MCF 10A (cell line): ENCODE results near the gene CCDC40. TPM values are rescaled to one million over a fixed set of nuclear protein-coding genes. Genes with fewer than 3 reads are reported as not detected.

Experiments
- BruUV-seq: library from RNA; stranded (reverse); fragments of 400-500 nt; replicated peaks from 2 replicates; lab custom pipeline; 2021; lab: Mats Ljungman, UMichigan
- CTCF ChIA-PET: fragments of 300-600 bp; sonication (Branson Sonifier 250); formaldehyde crosslinking; extraction: SDS; loops from one replicate; lab custom pipeline; 2021; ENCODE audit warnings: antibody characterized with exemption, inconsistent platforms; lab: Yijun Ruan, JAX
- POLR2A ChIA-PET: fragments of 300-600, 350-650 bp; sonication (Branson Sonifier 250); formaldehyde crosslinking; extraction: SDS; loops from one replicate; lab custom pipeline; 2020; ENCODE audit warnings: antibody characterized with exemption, inconsistent platforms; lab: Yijun Ruan, JAX
- DNase-seq: peaks from one replicate; pipeline ENCODE4 v3.0.0-alpha.2; 2018; ENCODE audit not compliant: unreplicated experiment
- H3K27ac Mint-ChIP-seq: one replicate; pipeline ENCODE4 v1.8.0; 2022; ENCODE audit warnings: mild to moderate bottlenecking, low read depth, mixed read lengths; ENCODE audit not compliant: unreplicated experiment
- H3K27me3 Mint-ChIP-seq: one replicate; pipeline ENCODE4 v1.8.0; 2022; ENCODE audit warnings: mixed read lengths; ENCODE audit not compliant: insufficient read depth, unreplicated experiment
- H3K36me3 Mint-ChIP-seq: one replicate; pipeline ENCODE4 v1.8.0; 2022; ENCODE audit warnings: mild to moderate bottlenecking, moderate library complexity, mixed read lengths; ENCODE audit not compliant: insufficient read depth, unreplicated experiment
- H3K4me1 Mint-ChIP-seq: one replicate; pipeline ENCODE4 v1.8.0; 2022; ENCODE audit warnings: mixed read lengths; ENCODE audit not compliant: insufficient read depth, unreplicated experiment
- H3K4me3 Mint-ChIP-seq: one replicate; pipeline ENCODE4 v1.8.0; 2022; ENCODE audit warnings: mild to moderate bottlenecking, moderate library complexity, mixed read lengths; ENCODE audit not compliant: unreplicated experiment
- H3K9me3 Mint-ChIP-seq: one replicate; pipeline ENCODE4 v1.8.0; 2022; ENCODE audit warnings: mixed read lengths; ENCODE audit not compliant: unreplicated experiment
- CTCF ChIP-seq: fragments of 200-600 bp; IDR thresholded peaks from one replicate; pipeline ENCODE4 v1.8.0; 2022; ENCODE audit warnings: antibody characterized with exemption, mild to moderate bottlenecking; ENCODE audit not compliant: unreplicated experiment
- intact Hi-C: fragments of 100-400 bp; cut with micrococcal nuclease; formaldehyde crosslinking; loops from 2 replicates; pipeline ENCODE4 v1.14.1; 2022
- total RNA-seq: library from RNA; stranded (reverse); gene quantifications from 2 replicates; pipeline ENCODE4 v1.2.3, GENCODE V29; 2022

The CCDC40 gene
- total RNA-seq, 1 experiment from 2014 or later: 4.1 TPM

GRCh38 chr17:80116921-80117380, 80.5 kb downstream of the CCDC40 start:
- BruUV-seq: no TSS peak
- peaks cover 13% of the 10 kb centered on the region for H3K27me3 Mint-ChIP-seq
- H3K27ac Mint-ChIP-seq: no peak overlapping the region
- peaks cover 6% of the 10 kb centered on the region for H3K36me3 Mint-ChIP-seq
- H3K4me1 Mint-ChIP-seq: no peaks in the 10 kb centered on the region
- CTCF ChIA-PET: interaction anchor here (1.1 kb wide), 1 partner anchor 11 kb away, joined by 3 read pairs; no protein-coding TSS in a partner anchor
- intact Hi-C loops: no loop called here
- DNase-seq: no peak
- H3K9me3 Mint-ChIP-seq: peaks cover 8% of the 10 kb centered on the region
- no peak overlapping the region for H3K4me3 Mint-ChIP-seq
- TF ChIP-seq CTCF: no peak
- POLR2A ChIA-PET: interaction anchor here (2.4 kb wide), 1 partner anchor 28 kb away, joined by 9 read pairs; no protein-coding TSS in a partner anchor

- DNase-seq: no peak
- intact Hi-C loops: no loop called here
- H3K9me3 Mint-ChIP-seq: peaks cover 8% of the 10 kb centered on the region
- POLR2A ChIA-PET: interaction anchor here (0.7 kb wide), 1 partner anchor 10 kb away, joined by 3 read pairs; no protein-coding TSS in a partner anchor
- BruUV-seq: no TSS peak
- CTCF ChIA-PET: interaction anchor here (0.6 to 0.7 kb wide), 2 partner anchors 16 to 701 kb away, joined by 3 to 4 read pairs; no protein-coding TSS in a partner anchor
- no peak overlapping the region for H3K4me3 Mint-ChIP-seq
- no peak overlapping the region for H3K27ac Mint-ChIP-seq
- no peaks in the 10 kb centered on the region for H3K4me1 Mint-ChIP-seq
- H3K36me3 Mint-ChIP-seq: peaks cover 6% of the 10 kb centered on the region
- TF ChIP-seq CTCF: no peak
- H3K27me3 Mint-ChIP-seq: peaks cover 13% of the 10 kb centered on the region
Observed at GRCh38 chr17:80117491-80118401, 81.3 kb downstream of the CCDC40 start.

- no peak overlapping the region for H3K27ac Mint-ChIP-seq
- POLR2A ChIA-PET: no interaction called here
- no TSS peak for BruUV-seq
- H3K36me3 Mint-ChIP-seq: peaks cover 6% of the 10 kb centered on the region
- CTCF ChIA-PET: no interaction called here
- no peak for TF ChIP-seq CTCF
- no peaks in the 10 kb centered on the region for H3K4me1 Mint-ChIP-seq
- intact Hi-C loops: no loop called here
- no peak for DNase-seq
- H3K27me3 Mint-ChIP-seq: peaks cover 13% of the 10 kb centered on the region
- peaks cover 8% of the 10 kb centered on the region for H3K9me3 Mint-ChIP-seq
- H3K4me3 Mint-ChIP-seq: no peak overlapping the region
Observed at GRCh38 chr17:80118601-80119270, 82.3 kb downstream of the CCDC40 start.
